Mammary epithelial cell (primary cell): ENCODE results near the gene MRGPRX1.

ENCODE experiments used
- CTCF ChIP-seq, 2 donors: IDR thresholded peaks in 1 of 2; conservative IDR thresholded peaks in 1 of 2; 2 replicates each; pipeline ENCODE4 v1.5.1; 2011 to 2012; ENCODE audit warnings: inconsistent platforms in 2 of 2, low read length in 2 of 2, mild to moderate bottlenecking in 2 of 2, control low read depth in 1 of 2, low read depth in 1 of 2; ENCODE audit not compliant: insufficient read depth in 1 of 2; ENCODE audit errors: extremely low read depth in 1 of 2
- EZH2 ChIP-seq: IDR thresholded peaks from 2 replicates; pipeline ENCODE4 v1.6.1; 2012; ENCODE audit warnings: low read length, inconsistent platforms, borderline replicate concordance

GRCh38 chr11:18986744-18987143 is 47.5 kb upstream of the MRGPRX1 start:
- no peak for TF ChIP-seq CTCF (conservative IDR thresholded peaks at IDR 0.05 in 1 of 2, IDR thresholded peaks at IDR 0.05 in 1 of 2; ENCODE audit: extremely low read depth in 1 of 2, insufficient read depth in 1 of 2, low read depth in 1 of 2, low read length in 2 of 2)
- TF ChIP-seq EZH2: no peak
